IMR-90 (cell line): ENCODE results near the gene EFHD2. TPM values are rescaled to one million over a fixed set of nuclear protein-coding genes. Genes with fewer than 3 reads are reported as not detected.

Source experiments
- ATAC-seq: fragments of 200-7000 bp; cut with Tn5 transposase; 2 replicates; pipeline ENCODE4 v1.9.1; 2020; ENCODE audit warnings: low read depth, mild to moderate bottlenecking, moderate library complexity
- BruUV-seq: library from RNA; stranded (reverse); fragments of 400-500 nt; replicated peaks from 2 replicates; lab custom pipeline; 2021; lab: Mats Ljungman, UMichigan
- CTCF ChIA-PET: fragments of 300-600 bp; formaldehyde crosslinking; extraction: SDS; loops from one replicate; lab custom pipeline; 2021; ENCODE audit warnings: antibody characterized with exemption; lab: Yijun Ruan, JAX
- POLR2A ChIA-PET: fragments of 300-600 bp; sonication (Branson Sonifier 250); formaldehyde crosslinking; loops from one replicate; lab custom pipeline; 2022; ENCODE audit warnings: antibody characterized with exemption; ENCODE audit not compliant: unreplicated experiment; lab: Charles Lee
- DNase-seq: peaks from one replicate; pipeline ENCODE4 v3.0.0; 2013
- H2AFZ ChIP-seq: replicated peaks from 2 replicates; pipeline ENCODE3; 2013; ENCODE audit warnings: low read length, mild to moderate bottlenecking; ENCODE audit not compliant: poor library complexity
- H2AK5ac ChIP-seq: 2 replicates; pipeline ENCODE4 v1.6.1; 2013; ENCODE audit warnings: low read depth, low read length, inconsistent platforms
- H2AK9ac ChIP-seq: replicated peaks from 2 replicates; pipeline ENCODE3; 2013; ENCODE audit warnings: mild to moderate bottlenecking, low read depth, low read length, moderate library complexity; ENCODE audit not compliant: poor library complexity
- H2BK120ac ChIP-seq: 2 replicates; pipeline ENCODE4 v1.6.1; 2013; ENCODE audit warnings: low read depth, low read length, inconsistent platforms
- H2BK15ac ChIP-seq: 3 replicates; pipeline ENCODE4 v1.6.1; 2013; ENCODE audit warnings: low read depth, low read length, inconsistent platforms
- H2BK20ac ChIP-seq: 2 replicates; pipeline ENCODE4 v1.6.1; 2013; ENCODE audit warnings: low read depth, mild to moderate bottlenecking, inconsistent platforms, low read length, moderate library complexity
- H2BK5ac ChIP-seq: 2 replicates; pipeline ENCODE4 v1.6.1; 2013; ENCODE audit warnings: mild to moderate bottlenecking, low read depth, low read length, inconsistent platforms; ENCODE audit not compliant: poor library complexity, severe bottlenecking
- H3K14ac ChIP-seq: replicated peaks from 2 replicates; pipeline ENCODE4 v1.6.1; 2013; ENCODE audit warnings: low read depth, low read length, inconsistent platforms
- H3K18ac ChIP-seq: 2 replicates; pipeline ENCODE4 v1.6.1; 2013; ENCODE audit warnings: low read depth, low read length, control low read depth
- H3K23ac ChIP-seq: 2 replicates; pipeline ENCODE4 v1.6.1; 2013; ENCODE audit warnings: low read depth, low read length, inconsistent platforms
- H3K27ac ChIP-seq: 2 replicates; pipeline ENCODE4 v1.5.1; 2013; ENCODE audit warnings: mild to moderate bottlenecking, control low read depth, low read length; ENCODE audit not compliant: insufficient read depth
- H3K27me3 ChIP-seq: 2 replicates; pipeline ENCODE4 v1.6.1; 2013; ENCODE audit warnings: low read length; ENCODE audit not compliant: control insufficient read depth, insufficient read depth
- H3K36me3 ChIP-seq: 2 replicates; pipeline ENCODE4 v1.6.1; 2013; ENCODE audit warnings: low read length, mixed read lengths; ENCODE audit not compliant: control insufficient read depth, insufficient read depth
- H3K4ac ChIP-seq: 2 replicates; pipeline ENCODE4 v1.6.1; 2013; ENCODE audit warnings: low read depth, low read length, inconsistent platforms
- H3K4me1 ChIP-seq: 2 replicates; pipeline ENCODE4 v1.6.1; 2013; ENCODE audit warnings: low read length, mixed read lengths; ENCODE audit not compliant: control insufficient read depth, insufficient read depth
- H3K4me2 ChIP-seq: 2 replicates; pipeline ENCODE4 v1.6.1; 2013; ENCODE audit warnings: low read depth, mild to moderate bottlenecking, control low read depth, low read length, moderate library complexity
- H3K4me3 ChIP-seq: 2 replicates; pipeline ENCODE4 v1.5.1; 2013; ENCODE audit warnings: low read depth, mild to moderate bottlenecking, control low read depth, low read length, moderate library complexity; ENCODE audit not compliant: insufficient read depth
- H3K56ac ChIP-seq: 2 replicates; pipeline ENCODE4 v1.6.1; 2013; ENCODE audit warnings: low read length, inconsistent platforms; ENCODE audit not compliant: insufficient read depth; ENCODE audit errors: extremely low read depth
- H3K79me1 ChIP-seq, 2 experiments: 2 replicates each; pipeline ENCODE4 v1.6.1; 2013; ENCODE audit warnings: low read length in 2 of 2, inconsistent platforms in 1 of 2, low read depth in 1 of 2
- H3K9ac ChIP-seq: 2 replicates; pipeline ENCODE4 v1.6.1; 2013; ENCODE audit warnings: low read depth, low read length, control low read depth
- H3K9me1 ChIP-seq: 2 replicates; pipeline ENCODE4 v1.6.1; 2013; ENCODE audit warnings: low read length, inconsistent platforms; ENCODE audit not compliant: insufficient read depth
- H3K9me3 ChIP-seq: 2 replicates; pipeline ENCODE4 v1.6.1; 2013; ENCODE audit warnings: low read length; ENCODE audit not compliant: control insufficient read depth, insufficient read depth
- H4K20me1 ChIP-seq: 2 replicates; pipeline ENCODE4 v1.6.1; 2013; ENCODE audit warnings: low read length, inconsistent platforms; ENCODE audit not compliant: insufficient read depth
- H4K5ac ChIP-seq: 2 replicates; pipeline ENCODE4 v1.6.1; 2013; ENCODE audit warnings: mild to moderate bottlenecking, low read depth, low read length, control low read depth
- H4K8ac ChIP-seq, 2 experiments: 2 replicates each; pipeline ENCODE4 v1.6.1; 2013; ENCODE audit warnings: low read depth in 2 of 2, low read length in 2 of 2, control low read depth in 1 of 2, inconsistent platforms in 1 of 2
- H4K91ac ChIP-seq: 2 replicates; pipeline ENCODE4 v1.6.1; 2013; ENCODE audit warnings: low read depth, low read length, inconsistent platforms; ENCODE audit not compliant: insufficient read depth
- BHLHE40 ChIP-seq: fragments of 150-350 bp; IDR thresholded peaks from 2 replicates; pipeline ENCODE4 v1.6.1; 2016; ENCODE audit warnings: mild to moderate bottlenecking, low read depth, low read length
- ELK1 ChIP-seq: fragments of 150-350 bp; IDR thresholded peaks from 2 replicates; pipeline ENCODE4 v1.6.1; 2016; ENCODE audit warnings: low read depth, mild to moderate bottlenecking, low read length, moderate library complexity, borderline replicate concordance
- MAFK ChIP-seq: IDR thresholded peaks from 2 replicates; pipeline ENCODE4 v1.6.1; 2012; ENCODE audit warnings: low read depth, low read length, improper control_type of control experiment
- NFE2L2 ChIP-seq: fragments of 150-350 bp; IDR thresholded peaks from 2 replicates; pipeline ENCODE4 v1.6.1; 2016; ENCODE audit warnings: low read depth, mild to moderate bottlenecking, low read length
- RFX5 ChIP-seq: IDR thresholded peaks from 2 replicates; pipeline ENCODE4 v1.8.0; 2012; ENCODE audit warnings: low read depth, mild to moderate bottlenecking, low read length, moderate library complexity
- USF2 ChIP-seq: fragments of 150-350 bp; IDR thresholded peaks from 2 replicates; pipeline ENCODE4 v1.6.1; 2017; ENCODE audit warnings: mild to moderate bottlenecking, antibody characterized with exemption, low read length, low read depth
- WGBS, 2 experiments: methylation state at CpG; one replicate each; pipeline versions ENCODE4 v1.1.5 to v1.1.7; 2013; ENCODE audit warnings: missing lambda C conversion rate in 2 of 2; ENCODE audit not compliant: insufficient read length in 1 of 2; ENCODE audit errors: extremely low coverage in 2 of 2; 5-methylcytosine and 5-hydroxymethylcytosine counted together
- dilution Hi-C: fragments of 300-500 bp; cut with HindIII; formaldehyde crosslinking; loops from one replicate; pipeline ENCODE4 v1.14.3; 2018; ENCODE audit warnings: low sequenced_read_pairs; ENCODE audit not compliant: unreplicated experiment
- in situ Hi-C: fragments of 300-500 bp; cut with MboI; formaldehyde crosslinking; loops from 3 replicates; pipeline ENCODE4 v1.14.3; 2019; ENCODE audit warnings: low sequenced_read_pairs, inconsistent platforms, mixed read lengths
- intact Hi-C: fragments of 100-400 bp; cut with micrococcal nuclease; formaldehyde crosslinking; loops from 2 replicates; pipeline ENCODE4 v1.10.0; 2022
- polyA plus RNA-seq, 3 experiments: library from polyadenylated mRNA; depleted of rRNA; stranded (reverse); fragments of >200 nt; gene quantifications; 2 replicates each; pipeline ENCODE4 v1.2.3, GENCODE V29; 2012; ENCODE audit warnings: low replicate concordance in 1 of 3
- total RNA-seq: library from RNA; depleted of rRNA; stranded (reverse); fragments of >200 nt; gene quantifications from 2 replicates; pipeline ENCODE4 v1.2.3, GENCODE V29; 2012

The EFHD2 gene
- total and polyA plus RNA-seq, 2 of the 4 experiments (the other 2 are of a cell fraction), result 22.6 to 58.9 TPM

DNA sequence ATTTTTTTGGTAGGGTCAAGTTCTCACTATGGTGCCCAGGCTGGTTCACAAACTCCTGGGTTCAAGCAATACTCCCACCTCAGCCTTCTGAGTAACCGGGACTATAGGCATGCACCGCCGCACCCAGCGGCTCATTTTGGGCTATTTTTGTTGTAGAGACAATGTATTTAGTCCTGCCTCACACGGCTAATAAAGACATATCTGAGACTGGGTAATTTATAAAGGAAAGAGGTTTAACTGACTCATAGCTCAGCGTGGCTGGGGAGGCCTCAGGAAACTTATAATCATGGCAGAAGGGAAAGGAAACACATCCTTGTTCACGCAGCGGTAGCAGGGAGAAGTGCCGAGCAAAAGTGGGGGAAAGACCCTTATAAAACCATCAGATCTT, 51.0 kb downstream of the EFHD2 start:
- ChIA-PET POLR2A (no interaction called here), CTCF (interaction anchor here (1.0 kb wide), 1 partner anchor 28 kb away, joined by 3 read pairs; no protein-coding TSS in a partner anchor)
- no peak overlapping the region for H3K9ac ChIP-seq

More for the DNA sequence above, 51.0 kb downstream of the EFHD2 start:
- Histone ChIP-seq H3K23ac (no peak overlapping the region), H3K4ac (no peak overlapping the region), H3K14ac (no peak overlapping the region), H3K27me3 (no peaks in the 10 kb centered on the region), H2BK15ac (no peak overlapping the region), H2AK5ac (no peak overlapping the region), H3K36me3 (no peaks in the 10 kb centered on the region), H4K20me1 (no peaks in the 10 kb centered on the region), H3K18ac (no peak overlapping the region), H3K79me1 (no peaks in the 10 kb centered on the region), H3K4me2 (no peak overlapping the region), H4K91ac (no peak overlapping the region), H4K5ac (no peak overlapping the region), H2BK120ac (no peak overlapping the region), H3K9me3 (no peaks in the 10 kb centered on the region), H2BK5ac (no peak overlapping the region), H3K4me3 (no peak overlapping the region), H2BK20ac (no peak overlapping the region), H2AK9ac (no peak overlapping the region), H3K4me1 (no peaks in the 10 kb centered on the region; the same call in 1 of the 2 replicates), H3K56ac (no peak overlapping the region; the same call in 1 of the 2 replicates), H3K9me1 (no peaks in the 10 kb centered on the region), H2AFZ (no peak overlapping the region), H3K27ac (no peak overlapping the region), H4K8ac (no peak overlapping the region)
- in situ Hi-C loops, result no loop called here
- intact Hi-C loops, result no loop called here
- DNase-seq (no peak), ATAC-seq (no peak)
- WGBS, 2 experiments, result 100% methylated on average over 1 of the region's 9 CpGs; no CpG with 5 or more reads in 1 of the 2 experiments
- dilution Hi-C loops, result no loop called here
- TF ChIP-seq NFE2L2, result no peak
- no peak for TF ChIP-seq RFX5
- TF ChIP-seq ELK1, result no peak
- no peak for TF ChIP-seq BHLHE40
- TF ChIP-seq MAFK, result no peak
- TF ChIP-seq USF2, result no peak
- no TSS peak for BruUV-seq
